Measurements from ENCODE around the gene MIR17HG.
"Not testable (repeated sequence)": the region's sequence is repeated elsewhere in the genome, so short reads cannot be mapped to it uniquely, and the experiment has no call there.

Gene MIR17HG
- total RNA-seq = 47.8 reads per million, percentile 67 among the genes with 10 or more reads in this experiment

DNA sequence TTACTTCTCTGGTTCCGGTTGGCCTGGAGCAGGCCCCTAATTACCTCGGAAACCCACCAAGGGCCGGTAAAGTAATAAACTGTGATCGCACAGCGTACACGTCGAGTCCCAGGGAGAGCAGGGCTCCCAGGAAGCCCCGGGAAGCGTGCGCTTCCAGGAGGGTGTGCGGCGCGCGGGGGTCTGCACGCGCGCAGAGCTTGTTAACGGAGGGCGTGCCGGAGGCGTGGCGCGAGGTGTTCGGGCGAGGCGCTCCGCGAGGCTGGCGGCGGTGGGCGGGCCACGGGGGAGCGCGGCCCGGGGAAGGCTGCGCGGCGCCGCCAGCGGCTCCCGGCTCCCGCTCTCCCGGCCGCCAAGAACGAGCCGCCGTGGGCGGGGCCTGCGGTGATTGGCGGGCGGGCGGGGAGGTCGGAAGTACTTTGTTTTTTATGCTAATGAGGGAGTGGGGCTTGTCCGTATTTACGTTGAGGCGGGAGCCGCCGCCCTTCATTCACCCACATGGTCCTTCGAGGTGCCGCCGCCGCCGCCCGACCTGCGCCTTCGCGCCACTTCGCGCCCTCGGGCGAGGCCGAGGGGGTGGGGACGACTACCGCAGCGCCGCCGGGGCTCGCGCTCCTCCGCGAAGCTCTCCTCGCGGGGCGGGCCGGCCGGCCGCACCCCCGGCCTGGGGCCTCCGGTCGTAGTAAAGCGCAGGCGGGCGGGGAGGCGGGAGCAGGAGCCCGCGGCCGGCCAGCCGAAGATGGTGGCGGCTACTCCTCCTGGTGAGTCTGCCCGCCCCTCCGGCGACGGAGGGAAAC lies at the start of gene MIR17HG:
Gene MIR17HG (plus strand): TSS at position 486 of the 794 bp plus-strand sequence.
- peak; percentile 77 for DNase-seq

DNA sequence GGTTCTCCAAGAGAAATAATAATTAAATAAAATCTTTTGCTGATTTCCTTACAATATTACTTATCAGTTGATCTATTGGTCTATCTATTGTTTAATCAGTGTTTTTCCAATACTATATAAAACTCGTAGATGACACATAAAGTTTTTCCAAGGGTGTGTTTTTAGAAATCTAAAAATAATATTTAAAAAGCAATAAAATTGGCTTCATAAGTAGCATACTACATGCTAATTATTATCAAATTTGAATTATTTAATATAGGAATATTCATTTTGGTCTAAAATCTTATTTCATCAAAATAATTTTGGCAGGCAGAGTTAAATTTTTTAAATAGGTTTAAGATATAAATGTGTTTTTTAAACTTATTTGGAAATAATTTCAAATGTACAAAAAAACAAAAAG lies 49.4 kb upstream of the MIR17HG start:
- DNase-seq = no peak

DNA sequence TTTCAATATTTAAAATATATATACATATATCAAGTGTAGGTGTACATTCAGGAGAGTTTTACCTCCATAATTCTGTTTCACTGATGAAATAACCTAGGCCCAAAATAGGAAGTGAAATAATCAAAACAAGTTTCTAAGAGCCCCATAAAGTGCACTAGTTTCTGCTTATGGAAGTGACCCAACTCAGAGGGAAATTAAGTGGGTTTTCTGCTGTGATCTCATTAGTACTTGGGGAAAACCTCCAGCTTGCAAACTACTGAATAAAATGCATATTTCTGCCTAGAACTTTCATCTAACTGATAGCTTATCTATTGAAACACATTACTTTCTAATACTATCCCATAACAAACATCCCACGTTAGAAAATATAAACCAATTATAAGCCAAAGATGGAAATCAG lies 45.4 kb upstream of the MIR17HG start:
- DNase-seq = no peak

DNA sequence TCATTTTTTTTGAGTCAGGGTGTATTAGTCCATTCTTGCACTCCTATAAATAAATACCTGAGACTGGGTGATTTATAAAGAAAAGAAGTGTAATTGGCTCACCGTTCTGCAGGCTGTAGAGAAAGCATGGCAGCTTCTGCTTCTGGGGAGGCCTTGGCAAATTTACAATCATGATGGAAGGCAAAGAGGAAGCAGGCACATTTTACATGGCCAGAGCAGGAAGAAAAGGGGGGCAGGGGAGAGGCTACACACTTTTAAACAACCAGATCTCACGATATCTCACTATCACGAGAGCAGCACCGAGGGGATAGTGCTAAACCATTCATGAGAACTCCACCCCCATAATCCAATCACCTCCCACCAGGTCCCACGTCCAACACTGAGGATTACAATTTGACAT lies 44.5 kb upstream of the MIR17HG start:
- DNase-seq = no peak

DNA sequence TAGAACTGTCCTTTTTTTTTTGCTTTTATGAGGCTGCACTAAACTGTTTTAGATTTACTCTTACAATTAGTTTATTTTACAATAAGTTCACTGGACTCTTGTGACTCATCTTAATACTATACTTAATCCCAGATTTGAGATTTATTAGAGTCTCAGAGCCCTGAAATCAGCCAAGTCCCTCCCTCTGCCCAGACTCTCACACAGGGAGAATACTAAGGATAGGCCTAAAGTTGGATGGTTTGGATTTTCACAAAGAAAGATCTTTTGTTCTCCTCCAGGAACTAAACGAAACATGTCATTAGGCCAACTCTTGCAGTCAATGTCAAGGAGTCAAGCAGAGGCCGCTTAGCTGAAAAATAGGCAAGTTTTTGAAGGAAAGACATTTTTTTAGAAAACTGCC lies 42.7 kb upstream of the MIR17HG start:
- DNase-seq = no peak

DNA sequence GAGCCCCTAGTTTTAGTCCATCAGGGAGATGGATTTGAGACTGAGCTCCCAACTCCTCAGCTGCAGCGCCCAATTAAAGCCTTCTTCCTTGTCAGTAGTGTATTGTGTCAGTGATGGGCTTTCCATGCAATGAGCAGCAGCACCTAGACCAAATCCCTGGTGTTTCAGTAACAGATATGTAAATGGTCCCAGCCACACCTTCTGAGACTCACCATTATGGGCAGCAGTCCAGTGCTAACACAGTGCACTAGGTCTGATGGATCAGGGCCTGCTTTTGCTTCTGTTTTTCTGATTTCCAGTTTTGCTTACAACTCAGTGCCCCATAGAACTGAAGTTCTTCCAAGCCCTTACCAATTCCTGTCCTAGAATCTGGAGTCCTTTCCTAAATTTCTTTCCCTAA lies 41.8 kb upstream of the MIR17HG start:
- no peak for DNase-seq

DNA sequence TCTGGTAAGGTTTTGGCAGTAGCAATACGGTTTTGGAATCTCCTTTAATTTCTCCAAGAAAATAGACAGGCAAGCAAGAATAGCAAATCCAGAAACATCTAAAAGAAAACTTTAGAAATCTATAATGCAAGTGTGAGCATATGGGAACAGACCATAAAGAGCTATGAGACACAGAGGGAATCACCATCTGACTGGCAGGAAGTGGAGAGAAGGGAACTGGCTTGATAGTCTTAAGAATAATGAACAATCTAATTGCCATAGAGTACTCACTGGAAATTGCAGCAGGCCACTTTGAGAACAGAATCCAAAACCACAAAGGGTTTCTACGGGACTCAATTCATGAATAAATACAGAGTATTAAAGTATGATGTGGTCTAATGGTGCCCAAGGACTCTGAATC lies 39.6 kb upstream of the MIR17HG start:
- no peak for DNase-seq

DNA sequence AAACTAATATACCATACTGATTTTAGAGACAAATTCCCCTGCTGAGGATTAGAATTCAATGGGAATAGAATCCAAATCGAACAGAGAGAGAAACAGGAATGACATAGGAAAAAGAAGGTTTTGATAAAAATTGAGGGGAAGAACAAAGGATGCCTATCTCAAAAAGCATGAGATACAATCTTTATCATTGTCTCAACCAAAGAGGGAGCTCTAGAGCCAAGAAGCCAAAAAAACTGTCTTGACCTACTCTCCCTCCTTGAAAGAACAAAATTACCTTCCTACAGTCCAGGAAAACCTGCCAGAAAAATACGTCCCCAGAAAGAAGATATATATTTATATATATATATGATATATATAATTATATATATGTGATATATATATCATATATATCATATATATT lies 39.2 kb upstream of the MIR17HG start:
- no peak for DNase-seq

DNA sequence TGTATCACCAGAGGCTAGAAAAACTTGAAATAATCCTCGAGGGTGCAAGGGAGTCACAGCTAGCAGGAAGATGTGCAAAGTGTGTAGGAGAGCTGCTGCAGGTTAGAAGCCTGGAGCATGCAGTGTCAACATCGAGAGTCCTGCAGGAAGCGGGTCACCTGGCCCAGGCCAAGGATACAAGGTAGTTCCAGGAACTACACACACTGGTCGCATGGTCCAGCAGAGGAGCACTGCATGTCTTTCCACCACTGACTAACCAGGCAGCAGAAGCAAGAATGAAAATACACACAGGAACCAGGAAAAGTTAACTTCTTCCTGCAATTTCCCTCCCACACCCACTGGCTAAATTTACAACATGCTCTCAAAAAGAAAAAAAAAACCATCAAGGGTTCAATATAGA lies 36.0 kb upstream of the MIR17HG start:
- DNase-seq = no peak

DNA sequence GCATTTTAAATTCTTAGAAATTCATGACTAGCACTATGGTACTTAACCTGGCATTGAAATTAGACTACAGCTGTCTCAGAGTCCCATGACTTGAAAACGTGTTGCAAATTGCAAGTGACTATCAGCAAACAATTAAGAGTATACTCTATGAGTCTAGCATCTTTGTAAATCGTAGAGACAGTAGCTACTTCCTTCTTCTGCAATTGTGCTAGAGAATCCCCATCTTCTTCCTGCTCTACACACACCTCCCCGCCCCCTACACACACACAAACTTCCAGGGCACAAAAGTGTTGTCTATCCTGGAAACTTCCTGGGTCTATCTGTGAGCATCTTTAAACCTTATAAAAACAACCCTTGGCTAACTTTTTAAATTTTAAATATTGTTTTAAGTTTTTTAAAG lies 35.2 kb upstream of the MIR17HG start:
- no peak for DNase-seq

DNA sequence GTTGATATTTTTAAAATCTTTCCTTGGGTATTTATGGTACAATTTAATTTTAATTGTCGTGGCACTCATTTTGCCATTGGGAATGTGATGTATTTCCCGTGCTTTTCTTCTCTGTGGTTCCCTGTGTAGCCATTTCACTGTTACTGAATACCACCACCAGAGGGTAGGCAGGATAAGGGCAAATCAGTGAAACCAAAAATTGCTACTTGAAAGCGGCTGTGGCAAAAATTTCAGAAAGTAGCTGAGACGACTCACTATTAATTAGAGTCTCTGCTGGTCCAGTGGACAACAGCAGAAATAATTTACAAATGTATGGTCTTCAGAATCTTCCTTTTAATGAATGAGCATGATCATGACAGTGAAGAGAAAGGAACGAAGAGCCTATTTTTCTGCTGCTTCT lies 34.4 kb upstream of the MIR17HG start:
- no peak for DNase-seq

DNA sequence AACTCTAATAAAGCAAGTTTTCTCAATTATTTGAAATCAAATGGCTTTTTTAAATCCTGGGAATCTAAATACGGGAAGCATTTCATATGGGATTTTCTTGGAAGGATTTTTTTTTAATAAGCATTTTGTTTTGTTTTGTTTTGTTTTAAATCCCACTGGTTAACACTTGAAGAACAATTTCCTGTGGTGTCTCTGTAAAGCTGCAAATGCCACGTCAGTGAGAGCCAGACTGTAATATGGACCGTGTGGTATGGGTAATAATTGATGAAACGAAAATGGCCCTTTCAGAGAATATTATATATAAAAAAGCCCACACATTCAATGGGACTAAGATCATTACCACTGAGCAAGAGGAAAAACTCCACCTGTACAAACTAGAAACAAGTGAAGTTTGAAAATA lies 33.9 kb upstream of the MIR17HG start:
- no peak for DNase-seq

DNA sequence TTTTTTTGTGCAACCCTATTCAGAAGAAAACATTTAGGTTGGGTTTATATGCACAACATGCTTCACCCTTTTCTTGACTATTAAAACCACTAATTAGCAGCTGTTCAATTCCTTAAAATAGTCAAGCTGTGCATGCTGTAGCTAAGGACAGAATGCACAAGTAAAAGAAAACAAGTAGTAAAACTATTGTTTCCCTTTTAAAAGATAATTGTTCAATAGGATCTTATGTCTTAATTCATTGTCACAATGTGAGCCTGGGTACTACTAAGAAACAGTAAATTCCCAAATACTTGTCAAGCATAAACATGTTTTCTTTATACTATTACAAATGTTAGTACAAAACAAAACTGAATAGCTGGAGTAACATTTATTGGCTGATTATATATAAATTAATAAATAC lies 32.6 kb upstream of the MIR17HG start:
- no peak for DNase-seq

DNA sequence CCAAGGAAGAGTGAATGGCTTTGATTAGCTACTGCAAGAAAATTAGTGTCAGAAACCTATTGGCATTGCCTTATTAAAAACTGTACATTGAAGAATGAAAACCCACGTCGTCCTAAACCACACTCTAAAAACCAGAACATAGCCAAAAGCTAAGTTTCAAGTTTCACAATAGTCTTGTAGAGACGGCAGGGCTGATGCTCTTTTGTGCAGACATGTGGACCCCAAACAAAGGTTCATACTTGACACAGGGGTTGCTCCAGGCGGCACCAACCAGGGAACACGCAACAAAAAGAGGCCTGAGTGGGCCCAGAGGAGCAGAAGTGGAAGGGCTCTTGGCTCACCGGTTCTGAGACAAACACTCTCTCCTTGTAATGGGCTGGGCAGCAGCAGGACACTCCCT lies 28.6 kb upstream of the MIR17HG start:
- no peak for DNase-seq

DNA sequence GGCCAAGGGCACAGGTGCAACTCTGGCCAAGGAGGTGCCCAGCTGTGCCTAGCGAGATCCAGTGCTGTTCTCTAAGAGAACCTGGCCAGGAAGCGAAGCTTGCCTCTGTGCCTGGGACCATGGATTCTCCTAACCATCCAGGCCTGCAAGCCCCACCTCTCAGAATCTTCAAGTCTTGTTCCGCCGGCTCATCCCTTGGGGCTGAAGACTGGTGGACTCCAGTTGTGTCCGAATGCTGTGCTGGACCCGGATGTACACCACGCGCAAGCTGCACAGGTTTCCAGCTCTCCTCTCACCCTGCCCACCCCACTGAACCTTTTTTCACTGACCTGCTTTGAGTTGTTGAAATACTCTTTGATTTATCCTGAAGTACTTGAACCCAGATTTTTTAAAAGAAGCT lies 27.5 kb upstream of the MIR17HG start:
- DNase-seq = no peak

DNA sequence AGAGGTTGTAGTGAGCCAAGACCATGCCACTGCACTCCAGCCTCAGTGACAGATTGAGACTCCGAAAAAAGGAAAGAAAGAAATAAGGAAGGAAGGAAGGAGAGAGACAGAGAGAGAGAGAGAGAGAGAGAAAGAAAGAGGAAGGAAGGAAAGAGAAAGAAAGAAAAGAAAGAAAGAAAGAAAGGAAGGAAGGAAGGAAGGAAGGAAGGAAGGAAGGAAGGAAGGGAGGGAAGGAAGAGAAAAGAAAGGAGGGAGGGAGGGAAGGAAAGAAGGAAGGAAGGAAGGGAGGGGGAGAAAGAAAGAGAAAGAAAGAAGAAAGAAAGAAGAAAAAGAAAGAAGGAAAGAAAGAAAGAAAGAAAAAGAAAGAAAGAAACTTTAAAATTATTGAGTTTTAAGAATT lies 26.5 kb upstream of the MIR17HG start:
- DNase-seq = not testable (repeated sequence)

DNA sequence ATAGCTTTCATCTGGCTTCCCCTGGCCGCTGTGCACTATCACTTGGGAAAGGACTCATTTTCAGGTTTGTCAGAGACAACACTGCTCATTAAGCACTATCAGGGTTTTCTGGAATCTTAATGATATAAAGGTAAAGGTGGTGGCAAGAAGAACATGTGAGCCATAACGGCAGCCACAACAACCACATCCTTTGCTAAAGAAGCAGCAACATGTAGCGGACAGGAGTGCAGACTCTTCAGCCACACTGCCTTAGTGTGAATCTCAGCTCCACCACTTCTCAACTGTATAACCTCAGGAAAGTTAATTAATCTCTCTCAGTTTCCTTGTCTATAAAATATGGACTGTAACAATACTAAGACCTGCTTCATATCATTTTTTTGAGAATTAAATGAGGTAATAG lies 24.1 kb upstream of the MIR17HG start:
- DNase-seq = no peak

DNA sequence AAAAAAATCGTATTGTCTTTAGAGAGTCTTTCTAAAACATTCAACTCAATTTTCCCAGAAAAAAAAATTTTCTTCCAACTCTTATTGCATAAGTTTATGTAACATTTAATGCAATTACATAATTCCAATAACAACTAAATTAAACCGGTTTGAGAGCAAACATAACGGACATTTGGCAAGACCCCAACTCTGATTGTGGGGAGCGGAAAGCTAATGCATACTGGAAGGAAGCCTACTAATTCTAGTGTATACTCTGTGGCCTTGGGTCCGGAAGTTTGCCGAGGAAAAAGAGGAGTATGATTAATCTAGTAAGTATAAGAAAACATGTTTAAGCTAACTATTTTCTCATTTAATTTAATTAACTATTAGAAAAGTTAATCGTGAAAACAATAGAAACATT lies 21.3 kb upstream of the MIR17HG start:
- no peak for DNase-seq

DNA sequence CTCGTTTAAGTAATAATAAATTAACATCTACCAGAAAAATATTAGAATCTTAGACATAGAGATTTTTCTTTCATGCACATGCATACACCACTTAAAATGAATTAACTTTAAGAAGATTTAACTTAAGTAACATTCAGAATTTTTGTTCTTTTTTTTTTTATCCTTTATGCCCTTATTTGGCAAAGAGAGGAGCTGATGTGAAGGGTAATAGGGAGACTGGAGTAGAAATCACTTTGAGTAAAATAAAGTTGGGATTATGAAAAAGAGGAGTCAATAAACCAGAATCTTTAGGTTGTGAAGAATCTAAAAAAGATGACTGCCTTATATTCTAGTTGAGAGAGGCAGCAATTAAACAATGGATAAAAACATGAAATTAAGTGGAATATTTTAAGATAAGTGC lies 18.8 kb upstream of the MIR17HG start:
- DNase-seq = no peak

DNA sequence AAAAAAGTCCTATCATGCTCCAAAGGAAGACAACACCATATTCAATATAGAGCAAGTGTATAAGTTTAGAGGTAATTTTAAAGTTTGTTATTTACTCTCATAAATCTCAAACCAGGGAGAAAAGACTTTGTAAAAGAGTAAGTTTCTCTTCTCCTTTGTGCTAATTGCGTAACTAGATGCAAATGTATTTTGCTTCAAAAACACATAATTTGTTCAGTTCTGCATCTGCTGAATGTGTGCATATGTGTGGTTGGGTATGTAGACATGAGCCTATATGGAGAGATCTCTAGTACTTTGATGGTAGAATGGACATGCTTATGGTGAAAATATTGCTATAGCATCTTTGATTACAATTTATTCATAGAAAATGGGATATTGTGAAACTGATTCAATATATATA lies 17.8 kb upstream of the MIR17HG start:
- no peak for DNase-seq

DNA sequence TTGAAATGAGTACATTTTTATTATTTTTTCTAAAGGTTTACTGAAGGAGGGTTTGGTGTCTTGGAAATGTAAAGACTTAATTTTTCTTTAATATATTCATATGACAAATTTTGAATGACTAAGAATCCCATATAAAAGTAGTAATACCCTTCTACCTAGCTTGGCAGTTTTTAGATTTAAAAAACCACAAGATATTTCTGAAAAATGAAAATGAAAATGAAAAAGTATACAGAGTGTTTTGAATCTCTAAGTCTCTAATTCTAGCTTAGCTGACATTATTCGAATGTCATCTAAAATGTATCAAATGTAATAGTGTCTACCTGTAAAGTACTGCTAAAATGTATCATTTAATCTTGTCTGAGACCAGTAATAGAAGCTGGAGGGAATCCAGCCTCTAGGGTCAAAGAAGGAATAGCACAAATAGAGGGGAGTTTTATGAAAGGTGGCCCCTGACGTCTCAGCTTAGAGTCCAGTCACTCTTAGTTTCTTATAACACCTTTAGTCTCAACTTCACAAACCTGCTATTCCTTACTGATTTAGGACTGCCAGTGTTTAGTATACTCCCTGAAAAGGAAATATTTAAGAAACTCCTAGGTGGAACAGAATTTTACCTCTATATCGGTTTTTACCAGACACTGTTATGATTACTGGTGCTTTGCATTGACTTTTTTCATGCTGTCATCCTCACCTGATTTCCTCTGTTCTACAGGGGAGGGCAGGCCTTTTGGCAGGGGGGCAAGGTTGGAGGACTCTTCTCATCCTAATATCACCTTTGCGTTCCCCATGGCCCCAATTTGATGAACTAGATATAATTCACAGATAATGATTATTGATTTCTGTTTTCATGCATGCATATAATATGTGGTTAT lies 16.2 kb upstream of the MIR17HG start:
- DNase-seq = no peak

DNA sequence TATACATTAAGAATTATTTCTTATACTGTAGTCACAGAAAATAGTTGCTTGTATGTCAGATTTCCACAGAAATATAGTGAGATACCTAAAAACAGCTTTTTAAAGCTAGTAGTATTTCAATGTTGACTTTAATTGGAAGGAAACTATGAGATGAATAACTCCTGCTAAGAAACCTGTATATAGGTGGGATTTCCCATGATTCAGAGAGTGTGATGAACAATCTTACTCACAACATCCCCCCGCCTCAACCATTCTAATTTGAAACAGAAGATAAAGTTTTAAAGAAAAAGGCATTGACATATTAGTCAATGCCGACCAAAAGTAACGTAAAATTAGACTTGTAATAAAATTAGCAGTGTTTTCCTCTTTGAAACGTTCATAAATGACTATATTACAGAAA lies 1.4 kb upstream of the MIR17HG start:
- DNase-seq = no peak

DNA sequence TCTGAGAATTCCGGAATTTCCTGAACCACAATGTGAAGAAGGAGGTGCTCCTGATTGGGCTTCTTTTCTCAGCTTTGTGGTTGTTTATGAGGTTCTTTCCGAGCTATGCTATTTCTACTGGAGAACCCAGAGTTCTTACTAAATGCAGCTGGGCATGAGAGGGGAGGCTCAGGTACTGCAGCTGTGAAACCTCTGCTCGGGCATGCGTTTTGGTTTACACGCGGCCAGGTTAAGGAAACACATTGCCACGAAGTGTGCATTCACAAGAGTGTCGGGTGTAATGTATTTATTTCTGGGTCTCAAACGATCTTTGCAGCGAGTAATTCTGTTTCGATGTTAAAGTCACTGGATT lies 661 bp upstream of the MIR17HG start:
- DNase-seq = peak; percentile 12
